ENCODE results near the gene ARPC1A. TPM values are rescaled to one million over a fixed set of nuclear protein-coding genes. Genes with fewer than 3 reads are reported as not detected.

ARPC1A gene
- 147 and 155 TPM in 2 replicates for total RNA-seq (2021; fragmentation: NEBNext Ultra II Directional; extraction: Animal tissue kit (Norgen Biotek cat#: 25700))
- polyA plus RNA-seq (2011; rRNA removed) = 123 and 140 TPM in 2 replicates
- polyA plus RNA-seq (2011; cell fraction: cytosol; rRNA removed) = 115 TPM
- polyA plus RNA-seq (2011; cell fraction: nucleus; rRNA removed) = 109 TPM
- polyA plus RNA-seq (2012, experiment 1 of 2) = 124 to 146 TPM (median 139 TPM) in 4 replicates
- 134 TPM for polyA plus RNA-seq (2012, experiment 2 of 2)
- polyA plus RNA-seq (2013, experiment 1 of 2) = 173 TPM
- 185 TPM for polyA plus RNA-seq (2013, experiment 2 of 2)
- polyA minus RNA-seq (2011; rRNA and poly(A)+ RNA removed) = 107 and 108 TPM in 2 replicates
- 49.9 TPM for polyA minus RNA-seq (2011; cell fraction: cytosol; rRNA and poly(A)+ RNA removed)
- polyA minus RNA-seq (2011; cell fraction: nucleus; rRNA and poly(A)+ RNA removed) = 47.1 TPM
- long read RNA-seq, experiment 1, transcript ARPC1A-205 (2 exons, 541 nt) = minor isoform, 9 of 167 reads
- long read RNA-seq, experiment 1, transcript ARPC1A-201 (10 exons, 1,565 nt) = major isoform, 83 of 167 reads
- long read RNA-seq, experiment 1, partial matches to known transcripts = 59 of 167 reads
- long read RNA-seq, experiment 1, other reads (novel, unspliced or antisense) = 16 of 167 reads
- long read RNA-seq, experiment 2, transcript ARPC1A-201 (10 exons, 1,565 nt) = major isoform, 7 of 9 reads
- long read RNA-seq, experiment 2, partial matches to known transcripts = 2 of 9 reads
- long read RNA-seq, experiment 2, other reads (novel, unspliced or antisense) = 0 of 9 reads

GRCh38 chr7:99325592-99326407 lies at the start of gene ARPC1A:
Gene ARPC1A, plus strand, starts transcription at chr7:99325898. Its CDS starts 7,456 bp downstream, at chr7:99333354.
- Histone ChIP-seq H3K14ac (ENCODE audit: insufficient read length) (no peak within 1 kb of the TSS), H3K27ac (ENCODE audit: low read depth, low read length) (peak within 1 kb of the TSS; percentile 74), H3K36me3 (ENCODE audit: control insufficient read depth in 2 of 4, insufficient read depth in 4 of 4, low read length in 3 of 4) (no peaks in the 10 kb centered on the region), H4K5ac (ENCODE audit: insufficient read length, low read depth, low read length) (peak within 1 kb of the TSS; percentile 99), H3K4me3 (ENCODE audit: extremely low read depth in 1 of 4, insufficient read depth in 2 of 4, low read depth in 3 of 4, low read length in 4 of 4) (peak within 1 kb of the TSS; percentile 70 to 99 (median 94)), H2BK12ac (ENCODE audit: low read depth, low read length) (no peak within 1 kb of the TSS; the same call in 1 of the 2 replicates), H2BK20ac (ENCODE audit: low read length) (no peak within 1 kb of the TSS), H2BK15ac (ENCODE audit: low read length) (no peak within 1 kb of the TSS), H3K18ac (ENCODE audit: extremely low read depth, low read length) (peak within 1 kb of the TSS; percentile 99), H4K8ac (ENCODE audit: extremely low read depth, insufficient read depth, low read length) (peak within 1 kb of the TSS; percentile 90), H2AFZ (ENCODE audit: low read length) (0 out of 2 replicates have a peak within 1 kb of the TSS, but pooled peaks have one; percentile 10), H3K4me1 (replicated peaks in 1 of 4; ENCODE audit: control insufficient read depth in 3 of 4, insufficient read depth in 4 of 4, low read length in 3 of 4) (no peaks in the 10 kb centered on the region; a peak in 2 of 7 replicates), H2BK5ac (ENCODE audit: low read depth, low read length) (peak within 1 kb of the TSS; percentile 96), H3K9ac (replicated peaks in 1 of 4; ENCODE audit: extremely low read depth in 1 of 4, low read depth in 3 of 4, low read length in 3 of 4) (peak within 1 kb of the TSS; percentile 77 to 97 (median 82)), H3K23ac (ENCODE audit: insufficient read length) (no peak within 1 kb of the TSS), H3K4ac (replicated peaks; ENCODE audit: insufficient read length, low read depth, low read length) (peak within 1 kb of the TSS; percentile 98), H4K91ac (replicated peaks; ENCODE audit: insufficient read length, low read length) (peak within 1 kb of the TSS; percentile 97), H2BK120ac (replicated peaks; ENCODE audit: low read depth, low read length) (peak within 1 kb of the TSS; percentile 81), H3K9me3 (ENCODE audit: insufficient read depth in 2 of 2, low read depth in 1 of 2, low read length in 1 of 2) (no peaks in the 10 kb centered on the region), H2AK5ac (ENCODE audit: low read depth, low read length) (no peak within 1 kb of the TSS), H3K27me3 (replicated peaks in 1 of 4; ENCODE audit: control insufficient read depth in 3 of 4, extremely low read depth in 1 of 4, insufficient read depth in 3 of 4, low read length in 3 of 4) (no peaks in the 10 kb centered on the region), H3K56ac (replicated peaks; ENCODE audit: insufficient read length, low read depth, low read length) (peak within 1 kb of the TSS; percentile 92), H3K79me2 (ENCODE audit: control insufficient read depth in 1 of 2, insufficient read depth in 2 of 2, low read length in 2 of 2) (peaks cover 0 to 38% of the 10 kb centered on the region in 2 experiments; a peak in 3 of 4 replicates), H3K4me2 (ENCODE audit: insufficient read depth in 1 of 2, low read depth in 2 of 2, low read length in 2 of 2) (peak within 1 kb of the TSS; percentile 72 to 75), H3K79me1 (ENCODE audit: low read depth, low read length) (no peaks in the 10 kb centered on the region; the same call in 1 of the 2 replicates), H4K20me1 (replicated peaks in 1 of 2; ENCODE audit: control insufficient read depth in 1 of 2, insufficient read depth in 2 of 2, low read length in 2 of 2) (peaks cover 0 to 4% of the 10 kb centered on the region in 2 experiments), H3K23me2 (ENCODE audit: low read depth, low read length) (peaks cover 7% of the 10 kb centered on the region)
- WGBS, 2 experiments (ENCODE audit: extremely low coverage in 1 of 2, insufficient coverage in 1 of 2, insufficient read length in 1 of 2, insufficient replicate concordance in 2 of 2, low coverage in 1 of 2, low lambda C conversion rate in 2 of 2, missing lambda C conversion rate in 1 of 2) = 1% methylated on average over 67 of the region's 82 CpGs; no CpG with 5 or more reads in 1 of the 2 experiments
- POLR2A ChIA-PET (ENCODE audit: partially characterized antibody) = interaction anchor here (0.8 to 1.6 kb wide), 7 partner anchors 15 to 279 kb away, joined by 3 to 6 read pairs (median 3); partner anchors contain the start of genes BUD31 and PDAP1
- DNase-seq (ENCODE audit: low read depth in 1 of 2, low spot score in 2 of 2) (peak; percentile 90 to 96), FAIRE-seq (no peak)
- CTCF ChIA-PET (ENCODE audit: partially characterized antibody) = interaction anchor here (0.9 to 8.3 kb wide), 3 partner anchors 12 to 83 kb away, joined by 3 to 50 read pairs (median 3); partner anchors contain the start of gene BUD31
- TF ChIP-seq CHD2 (IDR thresholded peaks at IDR 0.05; ENCODE audit: low read length) = no peak
- TF ChIP-seq CEBPB (IDR thresholded peaks at IDR 0.05; ENCODE audit: low read depth, low read length) = no peak
- TF ChIP-seq POLR2AphosphoS5 (IDR thresholded peaks at IDR 0.05; ENCODE audit: low read depth, low read length) = peak; percentile 97
- TF ChIP-seq TEAD4 (IDR thresholded peaks at IDR 0.05; ENCODE audit: low read depth, low read length) = no peak
- TF ChIP-seq CBX8 (IDR thresholded peaks at IDR 0.05; ENCODE audit: borderline replicate concordance, low read depth, low read length) = no peak
- TF ChIP-seq BCL11A (IDR thresholded peaks at IDR 0.05; ENCODE audit: low read depth in 2 of 2, low read length in 2 of 2) = no peak
- TF ChIP-seq POU5F1 (IDR thresholded peaks at IDR 0.05; ENCODE audit: low read depth, low read length) = no peak
- no peak for TF ChIP-seq JUND (IDR thresholded peaks at IDR 0.05; ENCODE audit: low read length)
